DND-41 (cell line): Measurements from ENCODE around the gene GATA5.

Source experiments
- ATAC-seq: fragments of 200-7000 bp; cut with Tn5 transposase; 3 replicates; pipeline ENCODE4 v1.9.1; 2021; ENCODE audit warnings: low read depth; ENCODE audit not compliant: insufficient read depth
- DNase-seq: peaks from one replicate; pipeline ENCODE4 v3.0.0-alpha.2; 2020
- H2AFZ ChIP-seq: 2 replicates; pipeline ENCODE4 v1.6.0; 2012; ENCODE audit warnings: low read depth, low read length
- H3K27ac ChIP-seq: 2 replicates; pipeline ENCODE4 v1.5.1; 2012; ENCODE audit warnings: low read length, inconsistent platforms
- H3K27me3 ChIP-seq: fragments of 200-600 bp; sonication (generic); 2 replicates; pipeline ENCODE4 v1.6.0; 2012; ENCODE audit warnings: low read length, mild to moderate bottlenecking, inconsistent platforms; ENCODE audit not compliant: insufficient read depth, poor library complexity
- H3K36me3 ChIP-seq: 2 replicates; pipeline ENCODE4 v1.5.1; 2012; ENCODE audit warnings: low read length, inconsistent platforms; ENCODE audit not compliant: insufficient read depth
- H3K4me1 ChIP-seq: 2 replicates; pipeline ENCODE4 v1.5.1; 2012; ENCODE audit warnings: mild to moderate bottlenecking, low read length; ENCODE audit not compliant: insufficient read depth
- H3K4me2 ChIP-seq: 2 replicates; pipeline ENCODE4 v1.6.0; 2012; ENCODE audit warnings: mild to moderate bottlenecking, moderate library complexity, low read length, inconsistent platforms; ENCODE audit not compliant: insufficient read depth
- H3K4me3 ChIP-seq, 2 experiments: fragments of 200-600 bp in 1 of 2; shearing (Covaris generic) in 1 of 2; 2 replicates each; pipeline ENCODE4 v1.5.1; 2012 to 2016; ENCODE audit warnings: inconsistent platforms in 2 of 2, low read length in 2 of 2, mild to moderate bottlenecking in 2 of 2, low read depth in 1 of 2, moderate library complexity in 1 of 2
- H3K79me2 ChIP-seq: 2 replicates; pipeline ENCODE4 v1.6.0; 2012; ENCODE audit warnings: low read length, inconsistent platforms; ENCODE audit not compliant: insufficient read depth
- H3K9ac ChIP-seq: 2 replicates; pipeline ENCODE4 v1.6.0; 2012; ENCODE audit warnings: low read depth, mild to moderate bottlenecking, inconsistent platforms, low read length, moderate library complexity
- H3K9me3 ChIP-seq: 2 replicates; pipeline ENCODE4 v1.5.1; 2012; ENCODE audit warnings: low read length, moderate library complexity, mild to moderate bottlenecking, inconsistent platforms; ENCODE audit not compliant: insufficient read depth, severe bottlenecking
- H4K20me1 ChIP-seq: 2 replicates; pipeline ENCODE4 v1.6.0; 2012; ENCODE audit warnings: low read length; ENCODE audit not compliant: insufficient read depth
- EZH2 ChIP-seq: IDR thresholded peaks from 3 replicates; pipeline ENCODE4 v1.6.1; 2012; ENCODE audit warnings: borderline replicate concordance, low read depth, mild to moderate bottlenecking, moderate library complexity, low read length, inconsistent platforms; ENCODE audit not compliant: severe bottlenecking
- TF ChIP-seq, protein P1 (sequence below): IDR thresholded peaks from 2 replicates; pipeline ENCODE4 v1.5.1; 2012; ENCODE audit warnings: borderline replicate concordance, low read length, moderate library complexity, mild to moderate bottlenecking; ENCODE audit not compliant: poor library complexity, severe bottlenecking; ENCODE audit errors: extremely low read depth

Gene GATA5

DNA sequence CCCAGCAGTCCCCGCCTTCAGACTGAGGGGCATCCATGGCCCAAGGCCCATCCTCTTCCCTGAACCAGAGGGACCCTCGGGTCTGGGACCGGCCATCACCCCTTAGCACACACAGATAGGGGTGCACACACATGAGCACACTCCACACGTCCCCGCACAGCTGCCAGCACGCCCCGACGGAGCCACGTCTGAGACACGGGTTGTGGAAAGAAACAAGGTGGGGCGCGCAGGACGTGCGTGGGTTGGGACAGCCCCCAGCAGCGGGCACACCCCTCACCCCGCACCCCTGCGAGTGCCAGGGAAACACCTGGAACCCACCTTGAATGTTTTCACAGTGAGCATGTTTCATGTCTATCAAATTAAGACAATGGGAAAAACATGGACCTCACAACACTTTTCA, 6.4 kb downstream of the GATA5 start:
- DNase-seq, result no peak
- no peak overlapping the region for H3K4me3 ChIP-seq
- TF ChIP-seq, protein P1, sequence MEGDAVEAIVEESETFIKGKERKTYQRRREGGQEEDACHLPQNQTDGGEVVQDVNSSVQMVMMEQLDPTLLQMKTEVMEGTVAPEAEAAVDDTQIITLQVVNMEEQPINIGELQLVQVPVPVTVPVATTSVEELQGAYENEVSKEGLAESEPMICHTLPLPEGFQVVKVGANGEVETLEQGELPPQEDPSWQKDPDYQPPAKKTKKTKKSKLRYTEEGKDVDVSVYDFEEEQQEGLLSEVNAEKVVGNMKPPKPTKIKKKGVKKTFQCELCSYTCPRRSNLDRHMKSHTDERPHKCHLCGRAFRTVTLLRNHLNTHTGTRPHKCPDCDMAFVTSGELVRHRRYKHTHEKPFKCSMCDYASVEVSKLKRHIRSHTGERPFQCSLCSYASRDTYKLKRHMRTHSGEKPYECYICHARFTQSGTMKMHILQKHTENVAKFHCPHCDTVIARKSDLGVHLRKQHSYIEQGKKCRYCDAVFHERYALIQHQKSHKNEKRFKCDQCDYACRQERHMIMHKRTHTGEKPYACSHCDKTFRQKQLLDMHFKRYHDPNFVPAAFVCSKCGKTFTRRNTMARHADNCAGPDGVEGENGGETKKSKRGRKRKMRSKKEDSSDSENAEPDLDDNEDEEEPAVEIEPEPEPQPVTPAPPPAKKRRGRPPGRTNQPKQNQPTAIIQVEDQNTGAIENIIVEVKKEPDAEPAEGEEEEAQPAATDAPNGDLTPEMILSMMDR, result no peak
- peaks cover 13% of the 10 kb centered on the region for H4K20me1 ChIP-seq
- H3K27ac ChIP-seq, result no peak overlapping the region
- no peaks in the 10 kb centered on the region for H3K4me1 ChIP-seq
- no peaks in the 10 kb centered on the region for H3K36me3 ChIP-seq
- no peak for ATAC-seq
- H3K4me2 ChIP-seq, result no peak overlapping the region
- H3K79me2 ChIP-seq, result no peaks in the 10 kb centered on the region
- peaks cover 5% of the 10 kb centered on the region for H3K27me3 ChIP-seq
- H3K9me3 ChIP-seq, result no peaks in the 10 kb centered on the region
- no peak overlapping the region for H2AFZ ChIP-seq
- no peak overlapping the region for H3K9ac ChIP-seq

DNA sequence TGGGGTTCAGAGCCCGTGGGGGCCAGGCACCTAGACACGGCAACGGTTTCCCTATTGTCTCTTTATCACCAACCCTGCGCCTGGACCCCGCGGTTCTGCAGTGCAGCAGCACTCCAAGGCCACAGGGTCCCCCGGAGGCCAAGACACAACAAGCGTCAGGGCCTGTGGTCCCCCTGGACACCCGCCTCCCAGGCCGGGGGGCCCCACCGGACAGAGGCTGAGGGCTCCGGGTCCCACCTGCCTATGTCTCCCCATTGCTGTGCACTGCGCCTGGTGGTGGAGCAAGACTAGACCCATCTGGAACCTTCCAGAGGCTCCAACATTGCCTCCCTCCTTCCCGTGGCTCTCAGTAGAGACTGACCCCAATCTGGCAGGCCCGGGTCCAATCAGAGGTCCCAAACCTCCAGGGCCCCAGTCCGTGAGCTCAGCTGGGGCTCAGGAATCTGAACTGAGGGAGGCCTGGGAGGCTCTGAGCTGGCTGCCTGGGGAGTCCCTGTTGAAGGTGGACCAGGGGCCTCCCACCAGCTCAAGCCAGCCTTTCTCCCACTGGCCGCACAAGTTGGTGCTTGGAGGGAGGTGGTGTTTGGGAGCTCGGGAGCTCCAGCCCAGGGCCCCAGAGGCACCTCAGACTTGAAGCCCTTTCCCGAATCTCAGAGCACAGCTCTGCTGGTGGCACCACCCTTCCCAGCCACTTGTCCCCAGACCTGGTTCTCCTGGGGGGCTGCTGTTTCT, 8.8 kb downstream of the GATA5 start:
- ATAC-seq (no peak), DNase-seq (no peak)
- H3K4me3 ChIP-seq, result no peak overlapping the region
- H3K27me3 ChIP-seq, result peaks cover 5% of the 10 kb centered on the region
- H3K4me1 ChIP-seq, result no peaks in the 10 kb centered on the region
- no peaks in the 10 kb centered on the region for H3K36me3 ChIP-seq
- no peak overlapping the region for H3K27ac ChIP-seq
- no peak for TF ChIP-seq EZH2
- TF ChIP-seq, protein P1, result no peak
- no peaks in the 10 kb centered on the region for H3K9me3 ChIP-seq
- peaks cover 12% of the 10 kb centered on the region for H4K20me1 ChIP-seq
- no peaks in the 10 kb centered on the region for H3K79me2 ChIP-seq
- no peak overlapping the region for H2AFZ ChIP-seq
- H3K9ac ChIP-seq, result no peak overlapping the region
- no peak overlapping the region for H3K4me2 ChIP-seq

DNA sequence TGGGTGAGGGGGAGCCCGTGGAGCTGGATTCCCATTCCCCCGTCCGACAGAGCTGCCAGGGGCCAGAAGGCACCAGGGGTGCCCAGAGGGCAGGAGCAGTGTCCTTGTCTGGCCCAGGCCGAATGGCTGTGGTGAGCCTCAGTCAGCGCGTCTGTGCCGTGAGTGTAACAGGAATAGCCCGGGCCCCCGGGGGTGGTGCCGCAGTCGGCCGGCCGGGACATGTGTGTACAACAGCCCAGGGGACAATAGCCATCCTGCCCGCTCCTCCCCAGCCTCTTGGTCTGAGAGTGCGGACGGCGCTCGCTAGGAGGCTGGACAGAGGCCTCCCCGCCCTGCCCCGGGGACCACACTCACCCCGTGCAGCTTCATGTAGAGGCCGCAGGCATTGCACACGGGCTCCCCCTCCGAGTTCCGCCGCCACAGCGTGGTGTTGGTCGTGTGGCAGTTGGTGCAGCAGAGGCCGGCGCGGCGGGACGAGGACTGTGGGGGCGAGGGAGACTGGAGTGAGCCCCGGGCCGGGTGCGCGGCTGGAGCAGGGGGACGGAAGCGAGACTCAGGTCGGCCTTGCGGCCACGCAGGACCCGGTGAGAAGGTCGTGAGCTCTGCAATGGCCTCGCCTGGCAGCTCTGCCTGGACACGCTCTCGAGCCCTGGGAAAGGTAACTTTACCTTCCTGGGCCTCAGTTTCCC, 9.6 kb downstream of the GATA5 start:
- no peaks in the 10 kb centered on the region for H3K4me1 ChIP-seq
- no peak overlapping the region for H3K27ac ChIP-seq
- H3K79me2 ChIP-seq, result no peaks in the 10 kb centered on the region
- H3K9me3 ChIP-seq, result no peaks in the 10 kb centered on the region
- no peaks in the 10 kb centered on the region for H3K36me3 ChIP-seq
- DNase-seq (no peak), ATAC-seq (no peak)
- no peak overlapping the region for H2AFZ ChIP-seq
- no peak overlapping the region for H3K4me3 ChIP-seq
- no peak overlapping the region for H3K9ac ChIP-seq
- peaks cover 12% of the 10 kb centered on the region for H4K20me1 ChIP-seq
- no peak overlapping the region for H3K4me2 ChIP-seq
- peaks cover 5% of the 10 kb centered on the region for H3K27me3 ChIP-seq
- TF ChIP-seq EZH2, result no peak
- TF ChIP-seq, protein P1, result no peak
